Astrocyte (in vitro differentiated cells and primary cell): ENCODE data around the gene FBXW2.
"Not testable (repeated sequence)": the region's sequence is repeated elsewhere in the genome, so short reads cannot be mapped to it uniquely, and the experiment has no call there.

Source experiments
- EZH2 ChIP-seq: IDR thresholded peaks from 2 replicates; pipeline ENCODE4 v1.6.1; 2012; ENCODE audit warnings: mild to moderate bottlenecking, low read length, inconsistent platforms; ENCODE audit not compliant: insufficient read depth
- TF ChIP-seq, protein P1 (sequence below): IDR thresholded peaks from 2 replicates; pipeline ENCODE4 v1.5.1; 2011; ENCODE audit warnings: low read depth, mild to moderate bottlenecking, inconsistent platforms, low read length, moderate library complexity; ENCODE audit not compliant: insufficient read depth

DNA sequence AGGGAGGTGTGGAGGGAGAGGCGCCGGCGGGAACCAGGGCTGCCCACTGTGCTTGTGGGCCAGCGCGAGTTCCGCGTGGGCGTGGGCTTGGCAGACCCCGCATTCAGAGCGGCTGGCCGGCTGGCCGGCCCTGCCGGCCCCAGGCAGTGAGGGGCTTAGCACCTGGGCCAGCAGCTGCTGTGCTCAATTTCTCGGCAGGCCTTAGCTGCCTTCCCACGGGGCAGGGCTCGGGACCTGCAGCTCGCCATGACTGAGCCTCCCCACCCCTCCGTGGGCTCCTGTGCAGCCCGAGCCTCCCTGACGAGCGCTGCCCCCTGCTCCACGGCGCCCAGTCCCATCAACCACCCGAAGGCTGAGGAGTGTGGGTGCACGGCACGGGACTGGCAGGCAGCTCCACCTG lies 46.9 kb downstream of the FBXW2 start:
- TF ChIP-seq, protein P1, sequence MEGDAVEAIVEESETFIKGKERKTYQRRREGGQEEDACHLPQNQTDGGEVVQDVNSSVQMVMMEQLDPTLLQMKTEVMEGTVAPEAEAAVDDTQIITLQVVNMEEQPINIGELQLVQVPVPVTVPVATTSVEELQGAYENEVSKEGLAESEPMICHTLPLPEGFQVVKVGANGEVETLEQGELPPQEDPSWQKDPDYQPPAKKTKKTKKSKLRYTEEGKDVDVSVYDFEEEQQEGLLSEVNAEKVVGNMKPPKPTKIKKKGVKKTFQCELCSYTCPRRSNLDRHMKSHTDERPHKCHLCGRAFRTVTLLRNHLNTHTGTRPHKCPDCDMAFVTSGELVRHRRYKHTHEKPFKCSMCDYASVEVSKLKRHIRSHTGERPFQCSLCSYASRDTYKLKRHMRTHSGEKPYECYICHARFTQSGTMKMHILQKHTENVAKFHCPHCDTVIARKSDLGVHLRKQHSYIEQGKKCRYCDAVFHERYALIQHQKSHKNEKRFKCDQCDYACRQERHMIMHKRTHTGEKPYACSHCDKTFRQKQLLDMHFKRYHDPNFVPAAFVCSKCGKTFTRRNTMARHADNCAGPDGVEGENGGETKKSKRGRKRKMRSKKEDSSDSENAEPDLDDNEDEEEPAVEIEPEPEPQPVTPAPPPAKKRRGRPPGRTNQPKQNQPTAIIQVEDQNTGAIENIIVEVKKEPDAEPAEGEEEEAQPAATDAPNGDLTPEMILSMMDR: not testable (repeated sequence)
- not testable (repeated sequence) for TF ChIP-seq EZH2
